Measurements from ENCODE around the gene GLIPR1. TPM values are rescaled to one million over a fixed set of nuclear protein-coding genes. Genes with fewer than 3 reads are reported as not detected.

The GLIPR1 gene
- total and polyA plus RNA-seq, 2 donors (not counting 3 experiments of a cell fraction or from before 2014, with no cell fraction given), result 98.8 to 108 TPM

GRCh38 chr12:75548879-75549278 lies 68.3 kb downstream of the GLIPR1 start:
- no peaks in the 10 kb centered on the region for H3K79me2 ChIP-seq (ENCODE audit: control insufficient read depth, insufficient read depth, low read length)
- H3K9me1 ChIP-seq (replicated peaks; ENCODE audit: control insufficient read depth, extremely low read depth, insufficient read depth, low read length), result no peaks in the 10 kb centered on the region
- H2AFZ ChIP-seq (ENCODE audit: low read depth, low read length), result no peak overlapping the region
- FAIRE-seq (no peak), DNase-seq (ENCODE audit: low read depth, low spot score) (no peak)
- H3K4me1 ChIP-seq (ENCODE audit: control insufficient read depth, extremely low read depth, insufficient read depth, low read length), result peaks cover 27% of the 10 kb centered on the region
- no peak overlapping the region for H3K4me2 ChIP-seq (ENCODE audit: insufficient read depth, low read length)
- H3K27me3 ChIP-seq (ENCODE audit: control insufficient read depth in 2 of 2, insufficient read depth in 2 of 2, low read length in 2 of 2), result no peaks in the 10 kb centered on the region
- CTCF ChIA-PET, result no interaction called here
- H4K20me1 ChIP-seq (replicated peaks; ENCODE audit: control insufficient read depth, extremely low read depth, insufficient read depth, low read length), result no peaks in the 10 kb centered on the region
- no peak overlapping the region for H3K4me3 ChIP-seq (replicated peaks in 1 of 3; ENCODE audit: insufficient read depth in 1 of 3, low read depth in 1 of 3, low read length in 3 of 3)
- no peak overlapping the region for H3K9ac ChIP-seq (replicated peaks; ENCODE audit: extremely low read depth, insufficient read depth, low read length)
- dilution Hi-C loops (cut with MboI; ENCODE audit: extremely low pct_ligation_motif_present, low sequenced_read_pairs), result no loop called here
- no peak for TF ChIP-seq POLR2AphosphoS5 (IDR thresholded peaks at IDR 0.05; ENCODE audit: insufficient read depth, low read depth, low read length)
- TF ChIP-seq GATA2 (IDR thresholded peaks at IDR 0.05; ENCODE audit: insufficient read depth, insufficient read length, low read depth, low read length), result no peak
- TF ChIP-seq MAX (IDR thresholded peaks at IDR 0.05; ENCODE audit: insufficient read depth, insufficient read length), result no peak
- no peak for TF ChIP-seq FOS (IDR thresholded peaks at IDR 0.05; ENCODE audit: borderline replicate concordance, insufficient read depth, low read length)
- TF ChIP-seq CTCF (IDR thresholded peaks at IDR 0.05; ENCODE audit: extremely low read depth in 1 of 2, insufficient read depth in 1 of 2, low read depth in 1 of 2, low read length in 2 of 2), result no peak
- BruUV-seq (replicated peaks), result no TSS peak
- intact Hi-C loops (cut with micrococcal nuclease), result no loop called here
- POLR2A ChIA-PET, result interaction anchor here (0.6 kb wide), 1 partner anchor 385 kb away, joined by 4 read pairs; no protein-coding TSS in a partner anchor
- H3K27ac ChIP-seq (ENCODE audit: insufficient read depth, low read depth, low read length), result no peak overlapping the region
- H3K9me3 ChIP-seq (replicated peaks; ENCODE audit: control insufficient read depth, insufficient read depth, low read length), result no peaks in the 10 kb centered on the region
- no peaks in the 10 kb centered on the region for H3K36me3 ChIP-seq (ENCODE audit: control insufficient read depth in 2 of 2, extremely low read depth in 1 of 2, insufficient read depth in 2 of 2, low read length in 2 of 2)
